ENCODE measurements around the gene ACD. TPM values are rescaled to one million over a fixed set of nuclear protein-coding genes. Genes with fewer than 3 reads are reported as not detected.

The ACD gene
- total and polyA plus RNA-seq, 2 donors (not counting 1 experiment from before 2014, with no cell fraction given) = 47.6 to 71.4 TPM

GRCh38 chr16:67647111-67647651 is 12.9 kb downstream of the ACD start:
- Mint-ChIP-seq H3K4me3 (no peak overlapping the region), H3K4me1 (peaks cover 18% of the 10 kb centered on the region), H3K27me3 (no peaks in the 10 kb centered on the region), H3K27ac (peak overlapping the region; percentile 26), H3K9me3 (ENCODE audit: insufficient read depth) (no peaks in the 10 kb centered on the region)
- H3K27ac ChIP-seq (ENCODE audit: low read length in 2 of 2) = peak overlapping the region in 1 of 2 donors; percentile 15
- ChIA-PET CTCF (interaction anchor here (0.5 to 8.4 kb wide), 6 partner anchors 16 to 370 kb away, joined by 3 to 220 read pairs (median 4); partner anchors contain the start of gene CTCF), POLR2A (interaction anchor here (1.1 kb wide), 2 partner anchors 13 to 84 kb away, joined by 3 to 4 read pairs; partner anchors contain the start of gene ACD)
- H3K4me1 ChIP-seq (ENCODE audit: control insufficient read depth in 2 of 2, insufficient read depth in 2 of 2, low read length in 2 of 2) = peaks cover 12 to 20% of the 10 kb centered on the region in 2 donors
- intact Hi-C loops (cut with micrococcal nuclease) = no loop called here
- peaks cover 60% of the 10 kb centered on the region for H3K79me2 ChIP-seq (ENCODE audit: control insufficient read depth, insufficient read depth, low read length)
- no peak for ATAC-seq (ENCODE audit: low read depth)
- H3K4me2 ChIP-seq (replicated peaks; ENCODE audit: low read depth, low read length, poor library complexity, severe bottlenecking) = no peak overlapping the region
- H3K27me3 ChIP-seq (replicated peaks in 1 of 4; ENCODE audit: control extremely low read depth in 1 of 4, control insufficient read depth in 3 of 4, insufficient read depth in 4 of 4, low read length in 3 of 4) = no peaks in the 10 kb centered on the region
- H2AFZ ChIP-seq (ENCODE audit: insufficient read depth, low read depth, low read length, poor library complexity, severe bottlenecking) = no peak overlapping the region
- TF ChIP-seq CTCF (IDR thresholded peaks at IDR 0.05) = no peak
- no peak for TF ChIP-seq EZH2 (IDR thresholded peaks at IDR 0.05; ENCODE audit: borderline replicate concordance, insufficient read depth, low read depth, low read length, poor library complexity, severe bottlenecking)
- peaks cover 0 to 51% of the 10 kb centered on the region in 2 experiments for H3K36me3 ChIP-seq (replicated peaks in 1 of 2; ENCODE audit: control extremely low read depth in 1 of 2, control insufficient read depth in 1 of 2, extremely low read depth in 1 of 2, insufficient read depth in 2 of 2, low read length in 1 of 2)
- H3K9ac ChIP-seq (ENCODE audit: low read length) = no peak overlapping the region
- WGBS (ENCODE audit: insufficient coverage) = 92% methylated on average over 14 of the region's 15 CpGs
- peaks cover 36% of the 10 kb centered on the region for H4K20me1 ChIP-seq (ENCODE audit: control insufficient read depth, insufficient read depth, low read length, poor library complexity, severe bottlenecking)
- no peak for DNase-seq
- no peak overlapping the region for H3K4me3 ChIP-seq (ENCODE audit: control extremely low read depth in 1 of 5, extremely low read depth in 1 of 5, insufficient read depth in 1 of 5, low read depth in 2 of 5, low read length in 4 of 5)
- H3K9me3 ChIP-seq (ENCODE audit: control extremely low read depth in 1 of 3, control insufficient read depth in 2 of 3, insufficient read depth in 1 of 3, low read length in 2 of 3) = no peaks in the 10 kb centered on the region
